ENCODE measurements around the gene DACH1. TPM values are rescaled to one million over a fixed set of nuclear protein-coding genes. Genes with fewer than 3 reads are reported as not detected.

DACH1 gene
- total RNA-seq, 1 experiment from 2014 or later, result not detected

DNA sequence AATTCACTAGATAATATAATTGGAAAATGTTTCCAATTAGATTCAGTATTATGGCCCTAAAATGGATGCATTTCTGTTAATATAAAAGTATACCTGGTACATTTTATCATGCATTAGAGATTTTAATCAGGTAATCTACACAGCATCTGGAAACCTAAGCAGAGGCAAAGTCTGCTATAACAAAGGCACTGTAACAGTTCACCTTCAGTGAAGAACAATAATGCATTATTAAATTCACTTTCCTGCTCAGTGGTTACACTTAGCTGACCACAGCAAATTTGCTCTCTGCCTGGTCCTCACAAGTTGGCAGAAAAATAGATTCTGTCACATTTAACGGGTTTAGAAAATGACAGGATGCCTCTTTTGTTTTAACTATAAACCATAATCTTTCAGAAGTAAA is 326.9 kb downstream of the DACH1 start:
- Histone ChIP-seq H3K27me3 (ENCODE audit: insufficient read depth, low read length) (no peaks in the 10 kb centered on the region), H3K9ac (ENCODE audit: low read length) (no peak overlapping the region), H3K9me2 (ENCODE audit: insufficient read depth) (no peaks in the 10 kb centered on the region), H3K4me2 (ENCODE audit: low read length) (no peak overlapping the region), H3K9me3 (ENCODE audit: control insufficient read depth in 1 of 2, insufficient read depth in 1 of 2, low read depth in 1 of 2, low read length in 2 of 2) (no peaks in the 10 kb centered on the region), H3K79me2 (ENCODE audit: insufficient read depth, low read length) (no peaks in the 10 kb centered on the region), H3K27ac (ENCODE audit: low read depth, low read length) (no peak overlapping the region), H3K36me3 (ENCODE audit: control insufficient read depth in 1 of 2, insufficient read depth in 2 of 2, low read length in 2 of 2) (no peaks in the 10 kb centered on the region), H2AFZ (ENCODE audit: low read depth, low read length, poor library complexity, severe bottlenecking) (no peak overlapping the region), H3K4me3 (replicated peaks in 1 of 2; ENCODE audit: low read depth in 1 of 2, low read length in 2 of 2) (no peak overlapping the region), H3K4me1 (ENCODE audit: control insufficient read depth in 1 of 2, insufficient read depth in 2 of 2, low read length in 2 of 2) (no peaks in the 10 kb centered on the region), H4K20me1 (ENCODE audit: insufficient read depth) (no peaks in the 10 kb centered on the region)
- BruUV-seq (replicated peaks), result no TSS peak
- ChIA-PET RAD21 (ENCODE audit: low non-redundant PET in 1 of 2, low total read pairs in 2 of 2, uncharacterized antibody in 2 of 2, unreplicated experiment in 2 of 2) (no interaction called here), CTCF (no interaction called here), POLR2A (no interaction called here)
- DNase-seq (ENCODE audit: low read depth, low spot score), result no peak
- intact Hi-C loops (cut with micrococcal nuclease), result no loop called here
- TF ChIP-seq TCF7L2 (IDR thresholded peaks at IDR 0.05; ENCODE audit: borderline replicate concordance, extremely low read depth, insufficient read depth, insufficient read length) (no peak), JUND (IDR thresholded peaks at IDR 0.05) (no peak), ELF1 (IDR thresholded peaks at IDR 0.05; ENCODE audit: borderline replicate concordance, low read depth) (no peak), FOSL1 (IDR thresholded peaks at IDR 0.05; ENCODE audit: low read depth) (no peak), EZH2 (IDR thresholded peaks at IDR 0.05) (no peak), SP1 (IDR thresholded peaks at IDR 0.05; ENCODE audit: low read depth) (no peak), SRF (IDR thresholded peaks at IDR 0.05; ENCODE audit: low read depth) (no peak), YY1 (IDR thresholded peaks at IDR 0.05; ENCODE audit: extremely low read depth, insufficient replicate concordance, low read depth, low read length) (no peak), EGR1 (IDR thresholded peaks at IDR 0.05; ENCODE audit: low read depth) (no peak), ZNF274 (IDR thresholded peaks at IDR 0.05; ENCODE audit: low read depth, low read length) (no peak), POLR2A (IDR thresholded peaks at IDR 0.05; ENCODE audit: borderline replicate concordance, extremely low read depth, insufficient read depth, insufficient read length) (no peak), SIN3A (IDR thresholded peaks at IDR 0.05; ENCODE audit: low read depth) (no peak), RAD21 (IDR thresholded peaks at IDR 0.05; ENCODE audit: low read depth) (no peak)
- TF ChIP-seq, protein P1, sequence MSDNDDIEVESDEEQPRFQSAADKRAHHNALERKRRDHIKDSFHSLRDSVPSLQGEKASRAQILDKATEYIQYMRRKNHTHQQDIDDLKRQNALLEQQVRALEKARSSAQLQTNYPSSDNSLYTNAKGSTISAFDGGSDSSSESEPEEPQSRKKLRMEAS (IDR thresholded peaks at IDR 0.05), result no peak
- TF ChIP-seq, protein P2, sequence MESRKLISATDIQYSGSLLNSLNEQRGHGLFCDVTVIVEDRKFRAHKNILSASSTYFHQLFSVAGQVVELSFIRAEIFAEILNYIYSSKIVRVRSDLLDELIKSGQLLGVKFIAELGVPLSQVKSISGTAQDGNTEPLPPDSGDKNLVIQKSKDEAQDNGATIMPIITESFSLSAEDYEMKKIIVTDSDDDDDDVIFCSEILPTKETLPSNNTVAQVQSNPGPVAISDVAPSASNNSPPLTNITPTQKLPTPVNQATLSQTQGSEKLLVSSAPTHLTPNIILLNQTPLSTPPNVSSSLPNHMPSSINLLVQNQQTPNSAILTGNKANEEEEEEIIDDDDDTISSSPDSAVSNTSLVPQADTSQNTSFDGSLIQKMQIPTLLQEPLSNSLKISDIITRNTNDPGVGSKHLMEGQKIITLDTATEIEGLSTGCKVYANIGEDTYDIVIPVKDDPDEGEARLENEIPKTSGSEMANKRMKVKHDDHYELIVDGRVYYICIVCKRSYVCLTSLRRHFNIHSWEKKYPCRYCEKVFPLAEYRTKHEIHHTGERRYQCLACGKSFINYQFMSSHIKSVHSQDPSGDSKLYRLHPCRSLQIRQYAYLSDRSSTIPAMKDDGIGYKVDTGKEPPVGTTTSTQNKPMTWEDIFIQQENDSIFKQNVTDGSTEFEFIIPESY (IDR thresholded peaks at IDR 0.05; ENCODE audit: extremely low read depth, insufficient replicate concordance, low read length), result no peak
- TF ChIP-seq, protein P3, sequence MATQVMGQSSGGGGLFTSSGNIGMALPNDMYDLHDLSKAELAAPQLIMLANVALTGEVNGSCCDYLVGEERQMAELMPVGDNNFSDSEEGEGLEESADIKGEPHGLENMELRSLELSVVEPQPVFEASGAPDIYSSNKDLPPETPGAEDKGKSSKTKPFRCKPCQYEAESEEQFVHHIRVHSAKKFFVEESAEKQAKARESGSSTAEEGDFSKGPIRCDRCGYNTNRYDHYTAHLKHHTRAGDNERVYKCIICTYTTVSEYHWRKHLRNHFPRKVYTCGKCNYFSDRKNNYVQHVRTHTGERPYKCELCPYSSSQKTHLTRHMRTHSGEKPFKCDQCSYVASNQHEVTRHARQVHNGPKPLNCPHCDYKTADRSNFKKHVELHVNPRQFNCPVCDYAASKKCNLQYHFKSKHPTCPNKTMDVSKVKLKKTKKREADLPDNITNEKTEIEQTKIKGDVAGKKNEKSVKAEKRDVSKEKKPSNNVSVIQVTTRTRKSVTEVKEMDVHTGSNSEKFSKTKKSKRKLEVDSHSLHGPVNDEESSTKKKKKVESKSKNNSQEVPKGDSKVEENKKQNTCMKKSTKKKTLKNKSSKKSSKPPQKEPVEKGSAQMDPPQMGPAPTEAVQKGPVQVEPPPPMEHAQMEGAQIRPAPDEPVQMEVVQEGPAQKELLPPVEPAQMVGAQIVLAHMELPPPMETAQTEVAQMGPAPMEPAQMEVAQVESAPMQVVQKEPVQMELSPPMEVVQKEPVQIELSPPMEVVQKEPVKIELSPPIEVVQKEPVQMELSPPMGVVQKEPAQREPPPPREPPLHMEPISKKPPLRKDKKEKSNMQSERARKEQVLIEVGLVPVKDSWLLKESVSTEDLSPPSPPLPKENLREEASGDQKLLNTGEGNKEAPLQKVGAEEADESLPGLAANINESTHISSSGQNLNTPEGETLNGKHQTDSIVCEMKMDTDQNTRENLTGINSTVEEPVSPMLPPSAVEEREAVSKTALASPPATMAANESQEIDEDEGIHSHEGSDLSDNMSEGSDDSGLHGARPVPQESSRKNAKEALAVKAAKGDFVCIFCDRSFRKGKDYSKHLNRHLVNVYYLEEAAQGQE (IDR thresholded peaks at IDR 0.05; ENCODE audit: low read depth), result no peak
- TF ChIP-seq, protein P4, sequence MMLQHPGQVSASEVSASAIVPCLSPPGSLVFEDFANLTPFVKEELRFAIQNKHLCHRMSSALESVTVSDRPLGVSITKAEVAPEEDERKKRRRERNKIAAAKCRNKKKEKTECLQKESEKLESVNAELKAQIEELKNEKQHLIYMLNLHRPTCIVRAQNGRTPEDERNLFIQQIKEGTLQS (IDR thresholded peaks at IDR 0.05), result no peak
- no peak for ATAC-seq

Measured in HCT116 (cell line).